ENCODE measurements around the gene SPIN2B.

The SPIN2B gene

GRCh38 chrX:57074458-57074857 lies 46.9 kb downstream of the SPIN2B start:
- H3K4me1 Mint-ChIP-seq: no peaks in the 10 kb centered on the region
- TF ChIP-seq CTCF (IDR thresholded peaks at IDR 0.05): no peak
- no peaks in the 10 kb centered on the region for H3K27me3 Mint-ChIP-seq (ENCODE audit: low read depth, poor library complexity)
- H3K36me3 Mint-ChIP-seq (ENCODE audit: low read depth): peaks cover 40% of the 10 kb centered on the region
- no peak overlapping the region for H3K27ac Mint-ChIP-seq
- no peak for DNase-seq
- peaks cover 62% of the 10 kb centered on the region for H3K9me3 Mint-ChIP-seq
- H3K4me3 Mint-ChIP-seq: no peak overlapping the region

GRCh38 chrX:57070185-57070984 lies 51.0 kb downstream of the SPIN2B start:
- Mint-ChIP-seq H3K27me3 (ENCODE audit: low read depth, poor library complexity) (no peaks in the 10 kb centered on the region), H3K4me3 (no peak overlapping the region), H3K9me3 (peaks cover 48% of the 10 kb centered on the region), H3K27ac (no peak overlapping the region), H3K4me1 (no peaks in the 10 kb centered on the region), H3K36me3 (ENCODE audit: low read depth) (peaks cover 8% of the 10 kb centered on the region)
- no peak for DNase-seq
- TF ChIP-seq CTCF (IDR thresholded peaks at IDR 0.05): no peak

Measured in nephron progenitor cell (in vitro differentiated cells).